Neuron (in vitro differentiated cells): ENCODE results near the gene ABCC1.

ENCODE experiments used
- H2AFZ ChIP-seq: one replicate; pipeline ENCODE4 v1.6.1; 2013; ENCODE audit warnings: low read depth, mild to moderate bottlenecking, inconsistent platforms, low read length, moderate library complexity
- H3K27me3 ChIP-seq: one replicate; pipeline ENCODE4 v1.6.1; 2013; ENCODE audit warnings: low read length; ENCODE audit not compliant: insufficient read depth
- H3K36me3 ChIP-seq: one replicate; pipeline ENCODE4 v1.6.1; 2013; ENCODE audit warnings: low read length; ENCODE audit not compliant: insufficient read depth
- H3K4me1 ChIP-seq: one replicate; pipeline ENCODE4 v1.6.1; 2013; ENCODE audit warnings: low read length; ENCODE audit not compliant: insufficient read depth
- H3K4me3 ChIP-seq: 2 replicates; pipeline ENCODE4 v1.5.1; 2013; ENCODE audit warnings: mild to moderate bottlenecking, low read length, moderate library complexity
- H3K9me3 ChIP-seq: one replicate; pipeline ENCODE4 v1.6.1; 2013; ENCODE audit warnings: low read length

Gene ABCC1

DNA sequence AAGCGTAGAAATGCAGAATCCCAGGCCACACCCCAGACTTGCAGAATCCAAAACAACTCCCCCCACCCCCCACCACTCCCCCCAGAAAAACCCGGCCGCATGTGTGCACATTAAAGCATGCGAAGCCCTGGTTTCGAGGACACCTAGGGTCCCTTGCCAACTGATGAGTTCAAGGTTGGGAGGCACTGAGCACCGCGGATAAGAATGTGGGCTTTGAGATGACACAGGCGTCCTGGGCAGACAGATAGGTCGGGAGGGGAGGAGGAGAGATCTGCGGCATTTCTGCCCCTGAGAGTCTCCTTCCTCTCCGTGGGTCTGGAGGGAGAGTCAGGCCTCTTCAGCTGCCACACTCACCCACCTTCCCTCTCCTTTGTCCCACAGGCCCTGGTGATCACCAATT, 98.3 kb downstream of the ABCC1 start:
- H3K36me3 ChIP-seq: peaks cover 5% of the 10 kb centered on the region
- no peak overlapping the region for H3K4me3 ChIP-seq
- no peaks in the 10 kb centered on the region for H3K4me1 ChIP-seq
- no peaks in the 10 kb centered on the region for H3K27me3 ChIP-seq
- H2AFZ ChIP-seq: no peak overlapping the region
- no peaks in the 10 kb centered on the region for H3K9me3 ChIP-seq

DNA sequence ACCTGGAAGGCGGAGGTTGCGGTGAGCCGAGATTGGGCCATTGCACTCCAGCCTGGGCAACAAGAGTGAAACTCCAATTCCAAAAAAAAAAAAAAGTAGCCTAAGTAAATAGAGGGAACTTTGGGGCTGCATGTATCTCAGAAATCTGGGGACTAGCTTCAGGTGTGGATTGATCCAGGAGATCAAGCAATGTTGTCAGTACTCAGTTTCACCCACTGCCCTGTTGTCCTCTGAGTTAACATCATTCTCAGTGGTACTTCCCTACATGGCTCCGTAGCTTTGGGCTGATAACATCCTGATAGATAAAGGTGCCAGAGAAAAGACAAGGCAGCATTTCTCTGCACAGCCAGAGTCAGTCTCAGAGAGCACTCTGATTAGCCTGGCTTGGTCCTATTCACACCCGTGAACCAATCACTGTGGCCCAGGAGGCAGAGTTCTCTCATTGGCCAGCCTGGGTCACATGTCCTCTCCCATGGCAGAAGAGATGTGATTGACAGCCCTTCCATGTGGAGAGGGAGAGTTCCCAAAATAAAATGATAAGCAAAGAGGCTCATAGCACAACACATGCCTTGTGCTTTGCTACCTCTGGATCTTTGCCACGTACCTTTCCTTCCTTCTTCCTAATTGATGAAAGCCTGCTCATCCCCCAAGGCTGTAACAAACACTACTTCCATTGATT, 99.6 kb downstream of the ABCC1 start:
- Histone ChIP-seq H3K4me3 (no peak overlapping the region), H2AFZ (no peak overlapping the region), H3K36me3 (peaks cover 5% of the 10 kb centered on the region), H3K9me3 (no peaks in the 10 kb centered on the region), H3K27me3 (no peaks in the 10 kb centered on the region), H3K4me1 (no peaks in the 10 kb centered on the region)

DNA sequence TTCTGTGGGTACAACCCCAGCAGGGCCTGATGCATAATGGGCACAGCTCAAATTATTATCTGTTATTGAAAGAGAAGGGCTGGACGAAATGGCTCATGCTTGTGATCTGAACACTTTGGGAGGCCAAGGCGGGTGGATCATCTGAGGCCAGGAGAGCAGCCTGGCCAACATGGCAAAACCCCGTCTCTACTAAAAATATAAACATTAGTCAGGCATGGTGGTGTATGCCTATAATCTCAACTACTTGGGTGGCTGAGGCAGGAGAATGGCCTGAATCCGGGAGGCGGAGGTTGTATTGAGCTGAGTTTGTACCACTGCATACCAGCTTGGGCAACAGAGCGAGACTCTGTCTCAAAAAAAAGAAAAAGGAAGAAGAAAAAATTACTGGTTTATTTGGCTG, 100.7 kb downstream of the ABCC1 start:
- H3K9me3 ChIP-seq: no peaks in the 10 kb centered on the region
- no peaks in the 10 kb centered on the region for H3K4me1 ChIP-seq
- no peaks in the 10 kb centered on the region for H3K27me3 ChIP-seq
- no peak overlapping the region for H3K4me3 ChIP-seq
- no peak overlapping the region for H2AFZ ChIP-seq
- H3K36me3 ChIP-seq: peaks cover 5% of the 10 kb centered on the region

DNA sequence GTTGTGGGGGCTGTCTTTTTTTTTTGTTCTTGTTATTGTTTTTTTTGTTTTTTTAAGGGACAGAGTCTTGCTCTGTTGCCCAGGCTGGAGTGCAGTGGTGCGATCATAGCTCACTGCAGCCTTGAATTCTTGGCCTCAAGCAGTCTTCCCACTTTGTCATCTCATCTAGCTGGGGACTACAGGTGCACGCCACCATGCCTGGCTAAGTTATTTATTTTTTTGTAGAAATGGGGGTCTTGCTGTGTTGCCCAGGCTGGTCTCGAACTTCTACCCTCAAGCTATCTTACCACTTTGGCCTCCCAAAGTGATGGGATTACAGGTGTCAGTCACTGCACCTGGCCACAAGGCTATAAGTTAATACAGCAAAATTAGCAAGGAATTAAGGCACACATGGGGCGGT, 101.7 kb downstream of the ABCC1 start:
- Histone ChIP-seq H2AFZ (no peak overlapping the region), H3K27me3 (no peaks in the 10 kb centered on the region), H3K36me3 (peaks cover 4% of the 10 kb centered on the region), H3K4me1 (no peaks in the 10 kb centered on the region), H3K9me3 (no peaks in the 10 kb centered on the region), H3K4me3 (no peak overlapping the region)

DNA sequence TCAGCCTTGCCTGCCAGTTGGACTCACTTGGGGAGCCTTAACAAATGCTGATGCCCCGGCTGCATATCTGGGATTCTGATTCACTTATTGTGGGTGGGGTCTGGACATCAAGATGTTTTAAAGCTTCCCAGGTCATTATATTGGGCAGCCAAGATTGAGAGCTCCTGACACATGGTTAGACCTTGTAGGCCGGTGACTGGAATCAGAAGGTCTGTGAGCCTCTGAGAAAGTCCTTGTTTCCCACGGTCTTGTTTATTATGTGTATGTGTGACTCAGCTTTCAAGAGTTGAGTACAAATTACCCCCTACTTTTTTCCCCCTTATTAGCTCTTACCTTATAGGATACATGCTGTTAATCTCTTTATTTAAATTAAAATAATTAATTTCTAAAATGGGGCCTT, 103.5 kb downstream of the ABCC1 start:
- H3K4me3 ChIP-seq: no peak overlapping the region
- H3K9me3 ChIP-seq: no peaks in the 10 kb centered on the region
- no peaks in the 10 kb centered on the region for H3K4me1 ChIP-seq
- H3K27me3 ChIP-seq: no peaks in the 10 kb centered on the region
- peaks cover 4% of the 10 kb centered on the region for H3K36me3 ChIP-seq
- H2AFZ ChIP-seq: no peak overlapping the region

DNA sequence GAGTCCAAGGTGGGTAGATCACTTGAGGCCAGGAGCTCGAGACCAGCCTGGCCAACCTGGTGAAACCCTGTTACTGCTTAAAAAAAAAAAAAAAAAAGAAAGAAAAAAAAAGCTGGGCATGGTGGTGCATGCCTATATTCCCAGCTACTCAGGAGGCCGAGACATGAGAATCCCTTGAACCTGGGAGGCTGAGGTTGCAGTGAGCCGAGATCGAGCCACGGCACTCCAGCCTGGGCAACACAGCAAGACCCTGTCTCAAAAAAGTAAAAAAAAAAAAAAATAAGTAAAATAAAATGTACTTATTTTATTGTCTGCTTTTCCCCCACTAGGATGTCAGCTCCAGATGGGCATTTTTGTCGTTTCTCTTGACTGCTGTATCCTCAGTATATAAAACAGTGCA, 107.7 kb downstream of the ABCC1 start:
- Histone ChIP-seq H3K4me1 (no peaks in the 10 kb centered on the region), H3K9me3 (no peaks in the 10 kb centered on the region), H2AFZ (no peak overlapping the region), H3K36me3 (peaks cover 4% of the 10 kb centered on the region), H3K27me3 (no peaks in the 10 kb centered on the region), H3K4me3 (no peak overlapping the region)

DNA sequence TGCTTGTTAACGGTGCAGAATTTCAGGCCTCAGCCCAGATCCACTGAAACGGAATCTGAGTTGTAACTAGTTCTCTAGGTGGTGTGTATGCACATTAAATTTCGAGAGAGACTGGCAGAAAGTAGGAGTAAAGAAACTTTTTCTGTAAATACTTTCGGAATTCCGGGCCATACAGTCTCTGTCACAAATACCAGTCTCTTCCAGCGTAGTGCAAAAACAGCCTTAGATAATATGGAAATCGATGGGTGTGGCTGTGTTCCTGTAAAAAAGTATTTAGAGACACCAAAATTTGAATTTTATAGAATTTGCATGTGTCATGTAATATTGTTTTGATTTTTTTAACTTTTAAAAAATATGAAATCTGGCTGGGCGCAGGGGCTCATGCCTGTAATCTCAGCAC, 109.7 kb downstream of the ABCC1 start:
- peaks cover 2% of the 10 kb centered on the region for H3K36me3 ChIP-seq
- H3K9me3 ChIP-seq: no peaks in the 10 kb centered on the region
- no peaks in the 10 kb centered on the region for H3K27me3 ChIP-seq
- no peak overlapping the region for H3K4me3 ChIP-seq
- H2AFZ ChIP-seq: no peak overlapping the region
- H3K4me1 ChIP-seq: no peaks in the 10 kb centered on the region

DNA sequence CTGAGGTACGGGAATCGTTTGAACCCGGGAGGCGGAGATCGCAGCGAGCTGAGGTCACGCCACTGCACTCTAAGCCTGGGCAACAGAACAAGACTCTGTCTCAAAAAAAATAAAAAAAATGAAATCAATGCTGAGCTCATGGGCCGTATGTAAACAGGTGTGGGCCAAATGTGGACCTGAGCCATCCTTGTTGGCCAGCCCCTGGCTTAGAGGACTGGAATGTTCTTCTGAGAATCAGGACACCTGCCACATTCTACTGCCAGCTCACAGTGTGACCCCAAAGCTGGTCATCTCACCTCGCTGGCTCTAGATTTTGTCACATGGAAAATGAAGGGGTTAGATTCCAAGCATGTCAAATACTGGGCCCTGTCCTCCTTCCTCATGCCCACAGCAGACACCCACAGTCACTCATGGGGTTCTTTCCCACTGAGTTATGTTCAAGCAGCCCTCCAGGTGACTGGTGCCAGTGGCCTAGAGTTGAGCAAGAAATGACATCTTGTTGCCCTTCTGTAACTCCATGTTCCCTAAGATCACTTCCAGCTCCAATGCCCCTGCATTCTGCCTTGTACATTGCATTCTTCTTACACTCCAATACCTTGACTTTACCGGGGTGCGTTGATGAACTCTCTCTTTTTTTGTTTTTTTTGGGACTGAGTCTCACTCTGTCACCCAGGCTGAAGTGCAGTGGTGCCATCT, 110.6 kb downstream of the ABCC1 start:
- peaks cover 2% of the 10 kb centered on the region for H3K36me3 ChIP-seq
- no peak overlapping the region for H3K4me3 ChIP-seq
- H3K9me3 ChIP-seq: no peaks in the 10 kb centered on the region
- H2AFZ ChIP-seq: no peak overlapping the region
- no peaks in the 10 kb centered on the region for H3K27me3 ChIP-seq
- no peaks in the 10 kb centered on the region for H3K4me1 ChIP-seq

DNA sequence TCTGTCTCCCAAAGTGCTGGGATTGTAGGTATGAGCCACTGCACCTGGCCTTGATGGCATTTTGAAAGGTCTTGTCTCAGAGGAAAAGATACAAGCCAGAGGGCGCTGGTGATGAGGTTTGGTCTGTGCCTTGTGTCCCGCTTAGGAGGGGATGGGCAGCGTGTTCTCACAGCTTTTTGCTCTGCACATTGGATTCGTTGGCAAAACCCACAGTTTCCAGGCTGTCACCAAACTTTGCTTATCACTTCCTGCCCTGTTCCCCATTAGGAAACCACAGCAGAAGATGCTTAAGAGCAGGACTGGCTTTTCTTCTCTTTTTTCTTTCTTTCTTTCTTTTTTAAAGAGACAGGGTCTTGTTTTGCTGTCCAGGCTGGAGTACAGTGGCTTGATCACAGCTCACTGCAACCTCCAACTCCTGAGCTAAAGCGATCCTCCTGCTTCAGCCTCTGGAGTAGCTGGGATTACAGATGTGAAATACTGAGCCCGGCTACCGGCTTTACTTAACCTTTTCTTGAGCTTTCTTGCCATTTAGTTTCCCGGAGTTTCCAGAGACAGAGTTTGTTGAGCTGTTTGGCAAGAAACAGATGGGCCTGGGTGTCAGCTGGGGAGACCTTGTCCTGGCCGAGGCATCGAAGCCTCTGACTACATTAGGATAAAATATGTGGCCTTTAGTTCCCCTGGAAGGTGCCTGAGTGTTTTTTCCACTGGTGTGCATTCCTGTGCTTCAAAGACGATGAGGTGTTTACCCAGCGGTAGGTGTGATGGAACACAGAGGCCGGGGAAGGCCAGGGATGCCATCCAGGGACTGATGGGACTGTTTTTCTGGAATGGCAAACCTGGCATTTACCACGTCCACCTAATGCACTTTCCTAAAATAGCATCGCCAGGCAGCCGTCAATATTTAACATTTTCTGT, 112.9 kb downstream of the ABCC1 start:
- no peaks in the 10 kb centered on the region for H3K9me3 ChIP-seq
- no peaks in the 10 kb centered on the region for H3K4me1 ChIP-seq
- H3K36me3 ChIP-seq: no peaks in the 10 kb centered on the region

DNA sequence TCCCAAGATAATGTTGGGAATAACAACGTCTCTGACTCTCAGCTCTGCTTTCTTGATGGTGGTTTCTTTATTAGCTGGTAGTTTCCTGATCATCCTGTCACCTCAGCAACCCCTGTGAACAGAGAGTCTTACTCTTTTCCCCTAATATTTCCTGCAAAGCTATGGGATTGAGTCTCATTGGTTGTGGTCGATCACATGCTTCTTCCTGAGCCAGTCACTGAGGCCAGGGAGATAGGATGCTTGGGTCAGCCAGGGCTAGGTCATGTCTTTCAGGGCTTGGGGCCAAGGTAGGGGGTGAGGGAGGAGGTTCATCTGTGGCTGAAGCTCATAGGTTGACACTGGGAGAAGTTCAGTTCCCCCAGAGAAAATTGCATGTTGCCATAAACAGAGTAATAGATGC, 114.3 kb downstream of the ABCC1 start:
- H2AFZ ChIP-seq: no peak overlapping the region
- no peaks in the 10 kb centered on the region for H3K27me3 ChIP-seq
- H3K9me3 ChIP-seq: no peaks in the 10 kb centered on the region
- no peak overlapping the region for H3K4me3 ChIP-seq
- no peaks in the 10 kb centered on the region for H3K36me3 ChIP-seq
- no peaks in the 10 kb centered on the region for H3K4me1 ChIP-seq

More for the DNA sequence above, 112.9 kb downstream of the ABCC1 start:
- H2AFZ ChIP-seq: no peak overlapping the region
- H3K27me3 ChIP-seq: no peaks in the 10 kb centered on the region
- H3K4me3 ChIP-seq: no peak overlapping the region

DNA sequence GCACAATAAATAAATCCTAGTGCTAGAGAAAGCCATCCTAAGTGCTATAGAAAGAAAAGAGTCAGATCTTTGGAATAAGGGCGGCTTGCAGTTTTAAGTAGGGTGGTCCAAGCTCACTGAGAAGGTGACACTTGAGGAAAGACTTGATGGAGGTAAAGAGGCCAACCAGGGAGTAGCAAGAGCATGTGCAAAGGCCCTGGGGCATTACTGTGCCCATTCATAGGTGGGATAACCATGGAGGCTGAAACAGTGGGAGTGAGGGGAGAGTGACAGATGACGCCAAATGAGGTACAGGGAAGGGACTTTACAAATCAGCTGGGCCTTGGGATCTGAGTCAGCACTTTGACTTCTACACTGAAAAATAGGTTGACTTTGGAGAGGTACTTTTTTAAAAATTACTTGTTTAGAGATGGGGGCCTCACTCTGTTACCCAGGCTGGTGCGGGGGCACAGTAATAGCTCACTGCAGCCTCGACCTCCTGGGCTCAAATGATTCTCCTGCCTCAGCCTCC, 115.5 kb downstream of the ABCC1 start:
- Histone ChIP-seq H3K36me3 (peaks cover 3% of the 10 kb centered on the region), H3K4me3 (no peak overlapping the region), H3K27me3 (no peaks in the 10 kb centered on the region), H3K4me1 (no peaks in the 10 kb centered on the region), H3K9me3 (no peaks in the 10 kb centered on the region), H2AFZ (no peak overlapping the region)

DNA sequence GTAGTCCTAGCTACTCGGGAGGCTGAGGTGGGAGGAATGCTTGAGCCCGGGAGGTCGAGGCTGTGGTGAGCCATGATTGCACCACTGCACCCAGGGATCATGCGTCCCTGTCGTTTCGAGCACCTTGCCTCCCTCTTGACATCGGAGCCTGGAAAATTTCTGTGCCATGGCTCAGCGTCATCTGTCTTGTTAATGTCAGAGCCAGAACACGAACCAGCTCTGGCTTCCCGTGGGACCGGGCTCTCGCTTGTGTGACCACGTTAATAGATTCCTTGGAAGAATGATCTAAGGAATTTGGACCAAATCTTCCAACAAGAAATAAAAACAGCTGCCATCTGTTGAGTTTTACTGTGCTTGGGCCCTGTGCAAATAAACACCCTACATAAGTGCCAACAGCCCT, 117.7 kb downstream of the ABCC1 start:
- H3K4me1 ChIP-seq: no peaks in the 10 kb centered on the region
- peaks cover 3% of the 10 kb centered on the region for H3K36me3 ChIP-seq
- H3K27me3 ChIP-seq: no peaks in the 10 kb centered on the region
- H2AFZ ChIP-seq: no peak overlapping the region
- no peak overlapping the region for H3K4me3 ChIP-seq
- H3K9me3 ChIP-seq: no peaks in the 10 kb centered on the region

DNA sequence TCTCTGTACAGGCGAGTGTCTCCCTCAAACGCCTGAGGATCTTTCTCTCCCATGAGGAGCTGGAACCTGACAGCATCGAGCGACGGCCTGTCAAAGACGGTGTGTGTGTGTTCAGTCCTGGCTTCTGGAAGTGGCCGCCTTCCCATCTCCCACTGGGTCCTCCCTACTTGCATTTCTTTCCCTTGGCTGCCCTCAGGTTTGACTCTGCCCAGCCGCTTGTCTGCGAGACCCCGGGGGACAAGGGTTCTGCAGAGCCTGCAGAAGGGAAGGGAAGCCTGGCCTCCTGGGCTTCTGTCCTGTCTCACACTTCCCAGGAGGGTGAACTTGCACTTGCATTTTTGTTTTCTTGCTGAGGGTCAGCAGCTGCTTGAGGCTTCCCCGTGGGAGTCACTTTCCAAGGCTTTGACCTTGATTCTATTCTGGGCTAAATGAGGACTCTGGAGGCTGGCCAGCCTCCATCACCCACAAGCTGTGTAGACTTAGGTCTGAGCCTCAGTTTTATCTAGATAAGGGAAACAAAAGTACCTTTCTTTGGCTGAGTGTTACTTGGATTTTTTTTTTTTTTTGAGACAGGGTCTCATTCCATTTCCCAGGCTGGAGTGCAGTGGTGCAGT, 122.3 kb downstream of the ABCC1 start:
- Histone ChIP-seq H3K36me3 (peaks cover 9% of the 10 kb centered on the region), H2AFZ (no peak overlapping the region), H3K4me1 (no peaks in the 10 kb centered on the region), H3K27me3 (no peaks in the 10 kb centered on the region), H3K4me3 (no peak overlapping the region), H3K9me3 (no peaks in the 10 kb centered on the region)
